WTC11 (cell line): ENCODE results near the gene MKX.

Source experiments
- JUN ChIP-seq: sonication (generic); formaldehyde crosslinking; IDR thresholded peaks from 2 replicates; pipeline ENCODE4 v1.8.0; 2023; ENCODE audit warnings: mild to moderate bottlenecking, missing genetic modification reagents
- TF ChIP-seq, protein P1 (sequence below): sonication (generic); formaldehyde crosslinking; IDR thresholded peaks from 2 replicates; pipeline ENCODE4 v1.8.0; 2022; ENCODE audit warnings: mild to moderate bottlenecking, missing genetic modification reagents
- TF ChIP-seq, protein P2 (sequence below): sonication (generic); formaldehyde crosslinking; IDR thresholded peaks from 2 replicates; pipeline ENCODE4 v1.8.1; 2022; ENCODE audit warnings: mild to moderate bottlenecking, moderate library complexity, missing genetic modification reagents

DNA sequence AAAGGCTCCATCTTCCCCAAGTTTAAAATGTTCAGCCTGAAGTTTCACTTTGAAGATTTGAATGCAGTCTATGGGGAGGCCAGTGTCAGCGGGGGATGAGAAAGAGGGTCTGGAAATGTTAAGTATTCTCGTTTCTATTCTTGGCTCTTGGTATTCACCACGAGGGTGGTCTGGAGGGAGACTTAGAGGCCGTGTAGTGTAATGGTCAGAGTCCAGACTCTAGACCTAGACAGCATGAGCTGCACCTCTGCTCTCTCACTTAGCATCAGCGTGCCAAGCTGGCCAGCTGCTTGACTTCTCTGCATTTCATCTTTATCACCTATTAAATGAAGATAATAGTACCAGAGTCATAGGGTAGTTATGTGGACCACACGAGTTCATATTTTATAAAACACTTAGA, 57.9 kb downstream of the MKX start:
- TF ChIP-seq JUN = no peak
- TF ChIP-seq, protein P1, sequence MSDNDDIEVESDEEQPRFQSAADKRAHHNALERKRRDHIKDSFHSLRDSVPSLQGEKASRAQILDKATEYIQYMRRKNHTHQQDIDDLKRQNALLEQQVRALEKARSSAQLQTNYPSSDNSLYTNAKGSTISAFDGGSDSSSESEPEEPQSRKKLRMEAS = no peak
- TF ChIP-seq, protein P2, sequence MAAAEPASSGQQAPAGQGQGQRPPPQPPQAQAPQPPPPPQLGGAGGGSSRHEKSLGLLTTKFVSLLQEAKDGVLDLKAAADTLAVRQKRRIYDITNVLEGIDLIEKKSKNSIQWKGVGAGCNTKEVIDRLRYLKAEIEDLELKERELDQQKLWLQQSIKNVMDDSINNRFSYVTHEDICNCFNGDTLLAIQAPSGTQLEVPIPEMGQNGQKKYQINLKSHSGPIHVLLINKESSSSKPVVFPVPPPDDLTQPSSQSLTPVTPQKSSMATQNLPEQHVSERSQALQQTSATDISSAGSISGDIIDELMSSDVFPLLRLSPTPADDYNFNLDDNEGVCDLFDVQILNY (CRISPR knock-in tag) = no peak
